Mesothelial cell of epicardium (in vitro differentiated cells): ENCODE results near the gene POP5. TPM values are rescaled to one million over a fixed set of nuclear protein-coding genes. Genes with fewer than 3 reads are reported as not detected.
"Not testable (repeated sequence)": the region's sequence is repeated elsewhere in the genome, so short reads cannot be mapped to it uniquely, and the experiment has no call there.

ENCODE experiments used
- DNase-seq, 2 experiments: peaks; one replicate each; pipeline ENCODE4 v3.0.0; 2021; ENCODE audit warnings: low spot score in 2 of 2; ENCODE audit not compliant: unreplicated experiment in 2 of 2
- H3K27ac Mint-ChIP-seq: 2 replicates; pipeline ENCODE4 v1.8.0; 2021; ENCODE audit warnings: mixed read lengths
- H3K27me3 Mint-ChIP-seq: 2 replicates; pipeline ENCODE4 v1.8.0; 2021; ENCODE audit warnings: low read depth, mixed read lengths
- H3K36me3 Mint-ChIP-seq: 2 replicates; pipeline ENCODE4 v1.8.0; 2021; ENCODE audit warnings: mixed read lengths
- H3K4me1 Mint-ChIP-seq: 2 replicates; pipeline ENCODE4 v1.8.0; 2021; ENCODE audit warnings: mixed read lengths
- H3K4me3 Mint-ChIP-seq: 2 replicates; pipeline ENCODE4 v1.8.0; 2021; ENCODE audit warnings: mild to moderate bottlenecking, moderate library complexity, mixed read lengths
- H3K9me3 Mint-ChIP-seq: 2 replicates; pipeline ENCODE4 v1.8.0; 2021; ENCODE audit warnings: mixed read lengths
- total RNA-seq: library from RNA; stranded (reverse); gene quantifications from 3 replicates; pipeline ENCODE4 v1.2.1, GENCODE V29; 2021
- TF ChIP-seq, protein P1 (sequence below): fragments of 200-600 bp; sonication (generic); IDR thresholded peaks from one replicate; pipeline ENCODE4 v1.5.0; 2021; ENCODE audit warnings: antibody characterized with exemption; ENCODE audit not compliant: unreplicated experiment

POP5 gene
- total RNA-seq, 1 donor from 2014 or later: 38.6 TPM

DNA sequence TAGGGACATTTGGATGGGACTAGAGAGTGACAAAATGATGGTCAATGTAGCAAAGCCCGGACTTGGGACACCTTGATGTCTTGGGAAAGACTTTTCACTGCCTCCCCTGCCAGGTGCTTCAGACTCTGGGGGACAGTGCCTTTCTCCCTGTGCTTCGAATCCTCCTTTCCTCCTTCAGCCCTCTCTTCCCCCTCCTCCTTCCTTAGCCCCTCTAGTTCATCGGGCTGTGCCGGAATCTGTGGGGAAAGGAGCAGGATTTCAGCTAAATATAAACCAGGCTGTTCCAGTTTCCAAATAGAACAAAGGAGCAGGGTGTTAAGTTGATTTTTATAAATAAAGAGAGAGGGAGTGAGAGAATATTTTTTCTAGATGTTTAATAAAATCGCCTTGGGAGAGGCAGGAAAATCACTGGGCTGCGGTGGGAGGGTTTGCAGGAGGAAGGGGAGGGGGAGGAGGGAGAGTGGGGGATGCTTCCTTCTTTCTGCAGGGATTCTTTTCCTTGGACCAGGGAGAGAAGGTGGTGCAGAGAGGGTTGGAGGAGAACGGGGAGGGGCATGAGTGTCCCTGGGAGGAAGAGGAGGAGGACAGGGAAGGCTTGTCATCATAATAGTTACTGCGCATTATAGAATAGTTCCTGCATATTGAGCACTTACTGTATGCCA is 37.9 kb upstream of the POP5 start:
- TF ChIP-seq, protein P1, sequence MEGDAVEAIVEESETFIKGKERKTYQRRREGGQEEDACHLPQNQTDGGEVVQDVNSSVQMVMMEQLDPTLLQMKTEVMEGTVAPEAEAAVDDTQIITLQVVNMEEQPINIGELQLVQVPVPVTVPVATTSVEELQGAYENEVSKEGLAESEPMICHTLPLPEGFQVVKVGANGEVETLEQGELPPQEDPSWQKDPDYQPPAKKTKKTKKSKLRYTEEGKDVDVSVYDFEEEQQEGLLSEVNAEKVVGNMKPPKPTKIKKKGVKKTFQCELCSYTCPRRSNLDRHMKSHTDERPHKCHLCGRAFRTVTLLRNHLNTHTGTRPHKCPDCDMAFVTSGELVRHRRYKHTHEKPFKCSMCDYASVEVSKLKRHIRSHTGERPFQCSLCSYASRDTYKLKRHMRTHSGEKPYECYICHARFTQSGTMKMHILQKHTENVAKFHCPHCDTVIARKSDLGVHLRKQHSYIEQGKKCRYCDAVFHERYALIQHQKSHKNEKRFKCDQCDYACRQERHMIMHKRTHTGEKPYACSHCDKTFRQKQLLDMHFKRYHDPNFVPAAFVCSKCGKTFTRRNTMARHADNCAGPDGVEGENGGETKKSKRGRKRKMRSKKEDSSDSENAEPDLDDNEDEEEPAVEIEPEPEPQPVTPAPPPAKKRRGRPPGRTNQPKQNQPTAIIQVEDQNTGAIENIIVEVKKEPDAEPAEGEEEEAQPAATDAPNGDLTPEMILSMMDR: no peak
- H3K27me3 Mint-ChIP-seq: peaks cover 48% of the 10 kb centered on the region
- H3K36me3 Mint-ChIP-seq: no peaks in the 10 kb centered on the region
- no peaks in the 10 kb centered on the region for H3K4me1 Mint-ChIP-seq
- no peak overlapping the region for H3K4me3 Mint-ChIP-seq
- H3K27ac Mint-ChIP-seq: no peak overlapping the region
- DNase-seq: no peak
- no peaks in the 10 kb centered on the region for H3K9me3 Mint-ChIP-seq

DNA sequence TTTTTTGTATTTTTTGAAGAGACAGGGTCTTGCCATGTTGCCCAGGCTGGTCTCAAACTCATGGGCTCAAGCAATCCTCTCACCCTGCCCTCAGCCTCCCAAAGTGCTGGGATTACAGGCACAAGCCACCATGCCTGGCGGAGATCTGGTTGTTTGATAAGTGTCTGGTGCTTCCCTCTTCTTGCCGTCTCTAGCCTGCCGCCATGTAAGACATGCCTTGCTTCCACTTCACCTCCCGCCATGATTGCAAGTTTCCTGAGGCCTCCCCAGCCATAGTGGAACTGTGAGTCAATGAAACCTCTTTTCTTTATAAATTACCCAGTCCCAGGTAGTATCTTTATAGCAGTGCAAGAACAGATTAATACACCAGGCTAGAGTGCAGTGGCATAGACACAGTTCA is 36.6 kb upstream of the POP5 start:
- peaks cover 56% of the 10 kb centered on the region for H3K27me3 Mint-ChIP-seq
- not testable (repeated sequence) for H3K9me3 Mint-ChIP-seq, H3K4me1 Mint-ChIP-seq, DNase-seq, H3K36me3 Mint-ChIP-seq, H3K27ac Mint-ChIP-seq, H3K4me3 Mint-ChIP-seq

GRCh38 chr12:120617193-120617592 is 36.0 kb upstream of the POP5 start:
- H3K36me3 Mint-ChIP-seq, H3K4me1 Mint-ChIP-seq, DNase-seq, H3K9me3 Mint-ChIP-seq, H3K4me3 Mint-ChIP-seq, H3K27ac Mint-ChIP-seq: not testable (repeated sequence)
- peaks cover 61% of the 10 kb centered on the region for H3K27me3 Mint-ChIP-seq

DNA sequence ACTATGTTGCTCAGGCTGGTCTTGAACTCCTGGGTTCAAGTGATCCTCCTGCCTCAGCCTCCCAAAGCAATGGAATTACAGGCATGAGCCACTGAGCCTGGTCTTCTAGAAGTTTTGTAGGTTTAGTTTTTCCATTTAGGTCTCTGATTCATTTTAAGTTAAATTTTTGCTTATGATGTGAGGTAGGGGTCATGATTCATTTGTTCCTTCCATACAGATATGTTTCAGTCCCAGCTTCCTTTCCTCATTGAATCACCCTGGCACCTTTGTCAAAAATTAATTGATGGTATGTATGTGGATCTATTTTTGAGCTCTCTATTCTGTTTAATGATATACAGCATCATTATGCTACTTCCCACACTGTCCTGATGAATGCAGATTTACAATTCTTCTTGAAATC is 33.6 kb upstream of the POP5 start:
- DNase-seq: no peak
- no peak overlapping the region for H3K27ac Mint-ChIP-seq
- TF ChIP-seq, protein P1: no peak
- no peak overlapping the region for H3K4me3 Mint-ChIP-seq
- peaks cover 72% of the 10 kb centered on the region for H3K27me3 Mint-ChIP-seq
- no peaks in the 10 kb centered on the region for H3K4me1 Mint-ChIP-seq
- H3K36me3 Mint-ChIP-seq: no peaks in the 10 kb centered on the region
- H3K9me3 Mint-ChIP-seq: no peaks in the 10 kb centered on the region

GRCh38 chr12:120611534-120611933 is 30.3 kb upstream of the POP5 start:
- DNase-seq, H3K27ac Mint-ChIP-seq, H3K4me1 Mint-ChIP-seq, H3K36me3 Mint-ChIP-seq, H3K9me3 Mint-ChIP-seq, H3K4me3 Mint-ChIP-seq: not testable (repeated sequence)
- H3K27me3 Mint-ChIP-seq: peaks cover 69% of the 10 kb centered on the region

DNA sequence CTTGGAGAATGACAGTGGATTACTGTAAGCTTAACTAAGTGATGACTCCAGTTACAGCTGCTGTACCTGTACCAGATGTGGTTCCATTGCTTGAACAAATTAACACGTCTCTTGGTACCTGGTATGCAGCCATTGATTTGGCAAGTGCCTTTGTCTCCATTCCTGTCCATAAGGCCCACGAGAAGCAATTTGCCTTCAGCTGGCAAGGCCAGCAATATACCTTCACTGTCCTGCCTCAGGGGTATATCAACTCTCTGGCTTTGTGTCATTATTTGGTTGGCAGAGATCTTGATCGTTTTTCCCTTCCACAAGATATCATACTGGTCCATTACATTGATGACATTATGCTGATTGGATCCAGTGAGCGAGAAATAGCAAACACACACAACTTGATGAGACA is 29.4 kb upstream of the POP5 start:
- H3K27ac Mint-ChIP-seq: no peak overlapping the region
- DNase-seq: no peak
- peaks cover 3% of the 10 kb centered on the region for H3K9me3 Mint-ChIP-seq
- TF ChIP-seq, protein P1: no peak
- H3K27me3 Mint-ChIP-seq: peaks cover 74% of the 10 kb centered on the region
- H3K4me3 Mint-ChIP-seq: no peak overlapping the region
- H3K4me1 Mint-ChIP-seq: no peaks in the 10 kb centered on the region
- no peaks in the 10 kb centered on the region for H3K36me3 Mint-ChIP-seq

DNA sequence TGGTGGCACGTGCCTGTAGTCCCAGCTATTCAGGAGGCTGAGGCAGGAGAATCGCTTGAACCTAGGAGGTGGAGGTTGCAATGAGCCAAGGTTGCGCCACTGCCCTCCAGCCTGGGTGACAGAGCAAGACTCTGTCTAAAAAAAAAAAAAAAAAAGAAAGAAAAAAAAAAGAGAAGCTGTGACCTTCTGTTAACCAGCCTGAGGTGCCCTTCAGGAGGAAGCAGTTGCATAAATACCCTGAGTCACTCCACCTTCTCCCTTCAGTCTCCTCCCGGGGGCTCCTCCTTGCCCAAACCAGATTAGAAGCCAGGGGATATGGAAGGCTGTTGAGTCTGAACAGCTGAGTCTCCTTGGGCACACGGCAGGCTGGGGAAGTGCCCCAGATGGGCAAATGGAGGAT is 21.2 kb upstream of the POP5 start:
- H3K27ac Mint-ChIP-seq, H3K4me1 Mint-ChIP-seq, DNase-seq, H3K4me3 Mint-ChIP-seq, H3K9me3 Mint-ChIP-seq, H3K36me3 Mint-ChIP-seq: not testable (repeated sequence)
- H3K27me3 Mint-ChIP-seq: peaks cover 25% of the 10 kb centered on the region
